Activated T-helper 17 cell treated with anti-CD3 and anti-CD28 coated beads, Interleukin-2, amount 50 U/mL, for 72 hours (primary cell): ENCODE data around the gene RALGPS1. TPM values are rescaled to one million over a fixed set of nuclear protein-coding genes. Genes with fewer than 3 reads are reported as not detected.

Experiments
- ATAC-seq: fragments of 150-1000 bp; cut with Tn5 transposase; replicated peaks from 2 replicates; pipeline ENCODE4 v1.10.0; 2021; ENCODE audit warnings: mild to moderate bottlenecking, moderate library complexity
- H3K27ac Mint-ChIP-seq: one replicate; pipeline ENCODE4 v1.8.0; 2022; ENCODE audit warnings: mixed read lengths
- H3K27me3 Mint-ChIP-seq: one replicate; pipeline ENCODE4 v1.8.0; 2022; ENCODE audit warnings: mixed read lengths
- H3K36me3 Mint-ChIP-seq: one replicate; pipeline ENCODE4 v1.8.0; 2022; ENCODE audit warnings: low read depth, mild to moderate bottlenecking, mixed read lengths
- H3K4me1 Mint-ChIP-seq: one replicate; pipeline ENCODE4 v1.8.0; 2022; ENCODE audit warnings: mixed read lengths
- H3K4me3 Mint-ChIP-seq: one replicate; pipeline ENCODE4 v1.8.0; 2022; ENCODE audit warnings: mild to moderate bottlenecking, mixed read lengths
- H3K9me3 Mint-ChIP-seq: one replicate; pipeline ENCODE4 v1.8.0; 2022; ENCODE audit warnings: mixed read lengths
- total RNA-seq, 2 donors: library from RNA; stranded (reverse); gene quantifications; one replicate each; pipeline ENCODE4 v1.2.3, GENCODE V29; 2022

Gene RALGPS1
- total RNA-seq, 2 donors from 2014 or later = 2.3 to 3.4 TPM

GRCh38 chr9:127174386-127175318 is 260.1 kb downstream of the RALGPS1 start:
- Mint-ChIP-seq H3K9me3 (no peaks in the 10 kb centered on the region), H3K4me1 (no peaks in the 10 kb centered on the region)

GRCh38 chr9:127175319-127175715 is 260.7 kb downstream of the RALGPS1 start:
- H3K36me3 Mint-ChIP-seq = no peaks in the 10 kb centered on the region
- no peak for ATAC-seq
- no peaks in the 10 kb centered on the region for H3K27me3 Mint-ChIP-seq
- H3K27ac Mint-ChIP-seq = no peak overlapping the region
- H3K9me3 Mint-ChIP-seq = no peaks in the 10 kb centered on the region
- H3K4me1 Mint-ChIP-seq = no peaks in the 10 kb centered on the region
- no peak overlapping the region for H3K4me3 Mint-ChIP-seq

More at GRCh38 chr9:127174386-127175318, 260.1 kb downstream of the RALGPS1 start:
- H3K36me3 Mint-ChIP-seq = no peaks in the 10 kb centered on the region
- H3K27ac Mint-ChIP-seq = no peak overlapping the region
- no peak overlapping the region for H3K4me3 Mint-ChIP-seq
- no peak for ATAC-seq
- H3K27me3 Mint-ChIP-seq = no peaks in the 10 kb centered on the region

GRCh38 chr9:127175764-127176163 is 261.2 kb downstream of the RALGPS1 start:
- H3K27me3 Mint-ChIP-seq = no peaks in the 10 kb centered on the region
- no peak overlapping the region for H3K4me3 Mint-ChIP-seq
- ATAC-seq = no peak
- no peak overlapping the region for H3K27ac Mint-ChIP-seq
- H3K4me1 Mint-ChIP-seq = no peaks in the 10 kb centered on the region
- H3K9me3 Mint-ChIP-seq = no peaks in the 10 kb centered on the region
- H3K36me3 Mint-ChIP-seq = no peaks in the 10 kb centered on the region

- no peaks in the 10 kb centered on the region for H3K36me3 Mint-ChIP-seq
- no peaks in the 10 kb centered on the region for H3K4me1 Mint-ChIP-seq
- H3K27me3 Mint-ChIP-seq = no peaks in the 10 kb centered on the region
- ATAC-seq = no peak
- H3K27ac Mint-ChIP-seq = no peak overlapping the region
- no peaks in the 10 kb centered on the region for H3K9me3 Mint-ChIP-seq
- H3K4me3 Mint-ChIP-seq = no peak overlapping the region
These were observed 262.0 kb downstream of the RALGPS1 start for GRCh38 chr9:127176631-127177030.

- Mint-ChIP-seq H3K4me3 (no peak overlapping the region), H3K36me3 (no peaks in the 10 kb centered on the region), H3K9me3 (no peaks in the 10 kb centered on the region), H3K4me1 (no peaks in the 10 kb centered on the region), H3K27ac (peak overlapping the region; percentile 14), H3K27me3 (no peaks in the 10 kb centered on the region)
- ATAC-seq = no peak
These were observed 262.6 kb downstream of the RALGPS1 start for GRCh38 chr9:127177231-127177630.

- Mint-ChIP-seq H3K36me3 (no peaks in the 10 kb centered on the region), H3K4me1 (no peaks in the 10 kb centered on the region), H3K27me3 (no peaks in the 10 kb centered on the region), H3K27ac (peak overlapping the region; percentile 14), H3K9me3 (no peaks in the 10 kb centered on the region), H3K4me3 (no peak overlapping the region)
- ATAC-seq = no peak
These were observed 263.2 kb downstream of the RALGPS1 start for GRCh38 chr9:127177665-127178265.

GRCh38 chr9:127178686-127179632 is 264.4 kb downstream of the RALGPS1 start:
- H3K27ac Mint-ChIP-seq = no peak overlapping the region
- no peak overlapping the region for H3K4me3 Mint-ChIP-seq
- H3K9me3 Mint-ChIP-seq = no peaks in the 10 kb centered on the region
- H3K4me1 Mint-ChIP-seq = no peaks in the 10 kb centered on the region
- H3K27me3 Mint-ChIP-seq = no peaks in the 10 kb centered on the region
- ATAC-seq = no peak
- no peaks in the 10 kb centered on the region for H3K36me3 Mint-ChIP-seq

- no peak for ATAC-seq
- no peaks in the 10 kb centered on the region for H3K9me3 Mint-ChIP-seq
- H3K36me3 Mint-ChIP-seq = no peaks in the 10 kb centered on the region
- H3K4me1 Mint-ChIP-seq = no peaks in the 10 kb centered on the region
- H3K27ac Mint-ChIP-seq = no peak overlapping the region
- H3K4me3 Mint-ChIP-seq = no peak overlapping the region
- no peaks in the 10 kb centered on the region for H3K27me3 Mint-ChIP-seq
These were observed 265.3 kb downstream of the RALGPS1 start for GRCh38 chr9:127179633-127180441.

GRCh38 chr9:127180457-127181314 is 266.1 kb downstream of the RALGPS1 start:
- Mint-ChIP-seq H3K27ac (no peak overlapping the region), H3K9me3 (no peaks in the 10 kb centered on the region), H3K4me1 (no peaks in the 10 kb centered on the region), H3K4me3 (no peak overlapping the region), H3K27me3 (no peaks in the 10 kb centered on the region), H3K36me3 (no peaks in the 10 kb centered on the region)
- ATAC-seq = no peak

GRCh38 chr9:127181315-127181580 is 266.7 kb downstream of the RALGPS1 start:
- ATAC-seq = no peak
- no peaks in the 10 kb centered on the region for H3K27me3 Mint-ChIP-seq
- H3K9me3 Mint-ChIP-seq = no peaks in the 10 kb centered on the region
- no peak overlapping the region for H3K27ac Mint-ChIP-seq
- H3K4me3 Mint-ChIP-seq = no peak overlapping the region
- H3K4me1 Mint-ChIP-seq = no peaks in the 10 kb centered on the region
- no peaks in the 10 kb centered on the region for H3K36me3 Mint-ChIP-seq

GRCh38 chr9:127181595-127182190 is 267.1 kb downstream of the RALGPS1 start:
- H3K27ac Mint-ChIP-seq = no peak overlapping the region
- H3K27me3 Mint-ChIP-seq = no peaks in the 10 kb centered on the region
- no peaks in the 10 kb centered on the region for H3K36me3 Mint-ChIP-seq
- no peaks in the 10 kb centered on the region for H3K4me1 Mint-ChIP-seq
- ATAC-seq = no peak
- no peaks in the 10 kb centered on the region for H3K9me3 Mint-ChIP-seq
- no peak overlapping the region for H3K4me3 Mint-ChIP-seq

- no peaks in the 10 kb centered on the region for H3K4me1 Mint-ChIP-seq
- ATAC-seq = no peak
- H3K36me3 Mint-ChIP-seq = no peaks in the 10 kb centered on the region
- no peak overlapping the region for H3K27ac Mint-ChIP-seq
- H3K4me3 Mint-ChIP-seq = no peak overlapping the region
- H3K27me3 Mint-ChIP-seq = no peaks in the 10 kb centered on the region
- no peaks in the 10 kb centered on the region for H3K9me3 Mint-ChIP-seq
These were observed 268.5 kb downstream of the RALGPS1 start for GRCh38 chr9:127182901-127183746.
